Measurements from ENCODE around the gene EGFL8. TPM values are rescaled to one million over a fixed set of nuclear protein-coding genes. Genes with fewer than 3 reads are reported as not detected.

EGFL8 gene
- total and polyA plus RNA-seq, 9 of the 15 experiments (the other 6 are each of a cell fraction or from before 2014, with no cell fraction given) = 2.2 to 47.4 (median 14.2) TPM

- TF ChIP-seq, protein P1, sequence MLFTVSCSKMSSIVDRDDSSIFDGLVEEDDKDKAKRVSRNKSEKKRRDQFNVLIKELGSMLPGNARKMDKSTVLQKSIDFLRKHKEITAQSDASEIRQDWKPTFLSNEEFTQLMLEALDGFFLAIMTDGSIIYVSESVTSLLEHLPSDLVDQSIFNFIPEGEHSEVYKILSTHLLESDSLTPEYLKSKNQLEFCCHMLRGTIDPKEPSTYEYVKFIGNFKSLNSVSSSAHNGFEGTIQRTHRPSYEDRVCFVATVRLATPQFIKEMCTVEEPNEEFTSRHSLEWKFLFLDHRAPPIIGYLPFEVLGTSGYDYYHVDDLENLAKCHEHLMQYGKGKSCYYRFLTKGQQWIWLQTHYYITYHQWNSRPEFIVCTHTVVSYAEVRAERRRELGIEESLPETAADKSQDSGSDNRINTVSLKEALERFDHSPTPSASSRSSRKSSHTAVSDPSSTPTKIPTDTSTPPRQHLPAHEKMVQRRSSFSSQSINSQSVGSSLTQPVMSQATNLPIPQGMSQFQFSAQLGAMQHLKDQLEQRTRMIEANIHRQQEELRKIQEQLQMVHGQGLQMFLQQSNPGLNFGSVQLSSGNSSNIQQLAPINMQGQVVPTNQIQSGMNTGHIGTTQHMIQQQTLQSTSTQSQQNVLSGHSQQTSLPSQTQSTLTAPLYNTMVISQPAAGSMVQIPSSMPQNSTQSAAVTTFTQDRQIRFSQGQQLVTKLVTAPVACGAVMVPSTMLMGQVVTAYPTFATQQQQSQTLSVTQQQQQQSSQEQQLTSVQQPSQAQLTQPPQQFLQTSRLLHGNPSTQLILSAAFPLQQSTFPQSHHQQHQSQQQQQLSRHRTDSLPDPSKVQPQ (CRISPR knock-in tag; IDR thresholded peaks at IDR 0.05; ENCODE audit: borderline replicate concordance) = no peak
- TF ChIP-seq ZNF316 (IDR thresholded peaks at IDR 0.05) (no peak), MAFK (IDR thresholded peaks at IDR 0.05; ENCODE audit: low read length) (no peak), HNRNPUL1 (IDR thresholded peaks at IDR 0.05; ENCODE audit: low read length) (peak; percentile 84; the same call in 1 of the 2 replicates), FIP1L1 (IDR thresholded peaks at IDR 0.05; ENCODE audit: low read depth, low read length, poor library complexity, severe bottlenecking) (no peak), GMEB1 (CRISPR knock-in tag; IDR thresholded peaks at IDR 0.05) (no peak), FOXK1 (CRISPR knock-in tag; IDR thresholded peaks at IDR 0.05; ENCODE audit: borderline replicate concordance) (0 out of 2 replicates have a peak, but pooled peaks have one; percentile 67), POLR2AphosphoS5 (IDR thresholded peaks at IDR 0.05; ENCODE audit: control insufficient read depth, insufficient read depth, low read depth, low read length) (peak; percentile 34; the same call in 1 of the 2 replicates), ZHX1 (conservative IDR thresholded peaks at IDR 0.05; ENCODE audit: low read length) (no peak), HDAC8 (tag; IDR thresholded peaks at IDR 0.05) (no peak), SFPQ (IDR thresholded peaks at IDR 0.05; ENCODE audit: low read depth, low read length) (no peak), PREB (CRISPR knock-in tag; IDR thresholded peaks at IDR 0.05) (no peak)
- TF ChIP-seq, protein P2, sequence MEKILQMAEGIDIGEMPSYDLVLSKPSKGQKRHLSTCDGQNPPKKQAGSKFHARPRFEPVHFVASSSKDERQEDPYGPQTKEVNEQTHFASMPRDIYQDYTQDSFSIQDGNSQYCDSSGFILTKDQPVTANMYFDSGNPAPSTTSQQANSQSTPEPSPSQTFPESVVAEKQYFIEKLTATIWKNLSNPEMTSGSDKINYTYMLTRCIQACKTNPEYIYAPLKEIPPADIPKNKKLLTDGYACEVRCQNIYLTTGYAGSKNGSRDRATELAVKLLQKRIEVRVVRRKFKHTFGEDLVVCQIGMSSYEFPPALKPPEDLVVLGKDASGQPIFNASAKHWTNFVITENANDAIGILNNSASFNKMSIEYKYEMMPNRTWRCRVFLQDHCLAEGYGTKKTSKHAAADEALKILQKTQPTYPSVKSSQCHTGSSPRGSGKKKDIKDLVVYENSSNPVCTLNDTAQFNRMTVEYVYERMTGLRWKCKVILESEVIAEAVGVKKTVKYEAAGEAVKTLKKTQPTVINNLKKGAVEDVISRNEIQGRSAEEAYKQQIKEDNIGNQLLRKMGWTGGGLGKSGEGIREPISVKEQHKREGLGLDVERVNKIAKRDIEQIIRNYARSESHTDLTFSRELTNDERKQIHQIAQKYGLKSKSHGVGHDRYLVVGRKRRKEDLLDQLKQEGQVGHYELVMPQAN (IDR thresholded peaks at IDR 0.05; ENCODE audit: borderline replicate concordance) = peak; percentile 73; the same call in 1 of the 2 replicates
Measured at GRCh38 chr6:32194825-32195651, 30.6 kb downstream of the EGFL8 start (continued).

Measured in K562 (cell line).